Nephron (organoid): ENCODE results near the gene FAM210B.

Source experiments
- H3K27ac Mint-ChIP-seq, 3 experiments: 2 replicates each; pipeline ENCODE4 v1.8.0; 2020; ENCODE audit warnings: mixed read lengths in 3 of 3, mild to moderate bottlenecking in 2 of 3, moderate library complexity in 1 of 3
- H3K27me3 Mint-ChIP-seq: 2 replicates; pipeline ENCODE4 v1.8.0; 2021; ENCODE audit warnings: low read depth, mild to moderate bottlenecking, moderate library complexity, mixed read lengths
- H3K36me3 Mint-ChIP-seq: 2 replicates; pipeline ENCODE4 v1.8.0; 2020; ENCODE audit warnings: low read depth, mixed read lengths
- H3K4me1 Mint-ChIP-seq: 2 replicates; pipeline ENCODE4 v1.8.0; 2020; ENCODE audit warnings: mixed read lengths
- H3K4me3 Mint-ChIP-seq, 3 experiments: 2 replicates each; pipeline ENCODE4 v1.8.0; 2020; ENCODE audit warnings: mild to moderate bottlenecking in 3 of 3, mixed read lengths in 3 of 3, moderate library complexity in 2 of 3
- H3K9me3 Mint-ChIP-seq: 2 replicates; pipeline ENCODE4 v1.8.0; 2020; ENCODE audit warnings: mixed read lengths
- CTCF ChIP-seq, 3 experiments: fragments of 200-600 bp; sonication (generic); IDR thresholded peaks; one replicate each; pipeline ENCODE4 v1.5.0; 2021; ENCODE audit warnings: antibody characterized with exemption in 3 of 3; ENCODE audit not compliant: unreplicated experiment in 3 of 3

FAM210B gene

GRCh38 chr20:56371977-56372376, 13.2 kb downstream of the FAM210B start:
- Mint-ChIP-seq H3K9me3 (no peaks in the 10 kb centered on the region), H3K27me3 (no peaks in the 10 kb centered on the region), H3K27ac (no peak overlapping the region), H3K36me3 (peaks cover 52% of the 10 kb centered on the region), H3K4me3 (no peak overlapping the region), H3K4me1 (peaks cover 22% of the 10 kb centered on the region)
- no peak for TF ChIP-seq CTCF (IDR thresholded peaks at IDR 0.05; ENCODE audit: unreplicated experiment in 3 of 3)

GRCh38 chr20:56372850-56373249, 14.1 kb downstream of the FAM210B start:
- Mint-ChIP-seq H3K27me3 (no peaks in the 10 kb centered on the region), H3K9me3 (no peaks in the 10 kb centered on the region), H3K4me1 (peaks cover 19% of the 10 kb centered on the region), H3K4me3 (no peak overlapping the region), H3K36me3 (peaks cover 50% of the 10 kb centered on the region), H3K27ac (no peak overlapping the region)
- no peak for TF ChIP-seq CTCF (IDR thresholded peaks at IDR 0.05; ENCODE audit: unreplicated experiment in 3 of 3)

- peaks cover 10% of the 10 kb centered on the region for H3K4me1 Mint-ChIP-seq
- peaks cover 57% of the 10 kb centered on the region for H3K36me3 Mint-ChIP-seq
- H3K9me3 Mint-ChIP-seq, result no peaks in the 10 kb centered on the region
- no peak overlapping the region for H3K27ac Mint-ChIP-seq
- H3K27me3 Mint-ChIP-seq, result no peaks in the 10 kb centered on the region
- TF ChIP-seq CTCF (IDR thresholded peaks at IDR 0.05; ENCODE audit: unreplicated experiment in 3 of 3), result no peak
- no peak overlapping the region for H3K4me3 Mint-ChIP-seq
Measured at GRCh38 chr20:56373942-56374341, 15.2 kb downstream of the FAM210B start.

GRCh38 chr20:56376331-56376730, 17.6 kb downstream of the FAM210B start:
- no peak overlapping the region for H3K4me3 Mint-ChIP-seq
- peaks cover 57% of the 10 kb centered on the region for H3K36me3 Mint-ChIP-seq
- no peaks in the 10 kb centered on the region for H3K4me1 Mint-ChIP-seq
- H3K27me3 Mint-ChIP-seq, result no peaks in the 10 kb centered on the region
- no peaks in the 10 kb centered on the region for H3K9me3 Mint-ChIP-seq
- no peak for TF ChIP-seq CTCF (IDR thresholded peaks at IDR 0.05; ENCODE audit: unreplicated experiment in 3 of 3)
- H3K27ac Mint-ChIP-seq, result no peak overlapping the region

- peaks cover 3% of the 10 kb centered on the region for H3K4me1 Mint-ChIP-seq
- TF ChIP-seq CTCF (IDR thresholded peaks at IDR 0.05; ENCODE audit: unreplicated experiment in 3 of 3), result no peak
- no peaks in the 10 kb centered on the region for H3K9me3 Mint-ChIP-seq
- H3K4me3 Mint-ChIP-seq, result no peak overlapping the region
- H3K27ac Mint-ChIP-seq, result no peak overlapping the region
- peaks cover 62% of the 10 kb centered on the region for H3K36me3 Mint-ChIP-seq
- no peaks in the 10 kb centered on the region for H3K27me3 Mint-ChIP-seq
Measured at GRCh38 chr20:56378386-56378785, 19.6 kb downstream of the FAM210B start.

- Mint-ChIP-seq H3K27me3 (no peaks in the 10 kb centered on the region), H3K9me3 (no peaks in the 10 kb centered on the region), H3K36me3 (peaks cover 72% of the 10 kb centered on the region), H3K4me3 (no peak overlapping the region), H3K4me1 (peaks cover 3% of the 10 kb centered on the region), H3K27ac (peak overlapping the region; percentile 44 to 80 (median 60))
- TF ChIP-seq CTCF (IDR thresholded peaks at IDR 0.05; ENCODE audit: unreplicated experiment in 3 of 3), result no peak
Measured at GRCh38 chr20:56380375-56380774, 21.6 kb downstream of the FAM210B start.
